ENCODE data around the gene TASOR. TPM values are rescaled to one million over a fixed set of nuclear protein-coding genes. Genes with fewer than 3 reads are reported as not detected.

Gene TASOR
- total and polyA plus RNA-seq, 2 experiments from 2014 or later = 16.4 to 63.6 TPM

- Histone ChIP-seq H3K4me3 (no peak overlapping the region), H3K9me3 (ENCODE audit: low read depth) (no peaks in the 10 kb centered on the region), H3K36me3 (no peaks in the 10 kb centered on the region), H3K4me1 (ENCODE audit: low read depth) (no peaks in the 10 kb centered on the region), H3K27ac (no peak overlapping the region), H3K27me3 (no peaks in the 10 kb centered on the region)
- DNase-seq (ENCODE audit: low read depth in 1 of 2, low spot score in 1 of 2) = no peak
- no peak for TF ChIP-seq CTCF (IDR thresholded peaks at IDR 0.05; ENCODE audit: low read depth, low read length)
Measured at GRCh38 chr3:56691165-56692000, 8.3 kb upstream of the TASOR start.

GRCh38 chr3:56689303-56689702 is 6.2 kb upstream of the TASOR start:
- no peaks in the 10 kb centered on the region for H3K27me3 ChIP-seq
- DNase-seq (ENCODE audit: low read depth in 1 of 2, low spot score in 1 of 2) = no peak
- no peaks in the 10 kb centered on the region for H3K9me3 ChIP-seq (ENCODE audit: low read depth)
- H3K36me3 ChIP-seq = no peaks in the 10 kb centered on the region
- TF ChIP-seq CTCF (IDR thresholded peaks at IDR 0.05; ENCODE audit: low read depth, low read length) = no peak
- H3K27ac ChIP-seq = no peak overlapping the region
- no peak overlapping the region for H3K4me3 ChIP-seq
- no peaks in the 10 kb centered on the region for H3K4me1 ChIP-seq (ENCODE audit: low read depth)

GRCh38 chr3:56688191-56688590 is 5.1 kb upstream of the TASOR start:
- Histone ChIP-seq H3K9me3 (ENCODE audit: low read depth) (no peaks in the 10 kb centered on the region), H3K27ac (no peak overlapping the region), H3K36me3 (no peaks in the 10 kb centered on the region), H3K4me1 (ENCODE audit: low read depth) (no peaks in the 10 kb centered on the region), H3K27me3 (no peaks in the 10 kb centered on the region), H3K4me3 (no peak overlapping the region)
- no peak for DNase-seq (ENCODE audit: low read depth in 1 of 2, low spot score in 1 of 2)
- no peak for TF ChIP-seq CTCF (IDR thresholded peaks at IDR 0.05; ENCODE audit: low read depth, low read length)

GRCh38 chr3:56684029-56684428 is 964 bp upstream of the TASOR start:
- H3K4me3 ChIP-seq = no peak overlapping the region
- DNase-seq (ENCODE audit: low read depth in 1 of 2, low spot score in 1 of 2) = no peak
- TF ChIP-seq CTCF (IDR thresholded peaks at IDR 0.05; ENCODE audit: low read depth, low read length) = no peak
- no peaks in the 10 kb centered on the region for H3K36me3 ChIP-seq
- H3K27me3 ChIP-seq = no peaks in the 10 kb centered on the region
- no peaks in the 10 kb centered on the region for H3K9me3 ChIP-seq (ENCODE audit: low read depth)
- H3K27ac ChIP-seq = no peak overlapping the region
- H3K4me1 ChIP-seq (ENCODE audit: low read depth) = peaks cover 16% of the 10 kb centered on the region

- Histone ChIP-seq H3K27ac (peak overlapping the region; percentile 97), H3K27me3 (no peaks in the 10 kb centered on the region), H3K36me3 (no peaks in the 10 kb centered on the region), H3K4me1 (ENCODE audit: low read depth) (peaks cover 16% of the 10 kb centered on the region), H3K4me3 (peak overlapping the region; percentile 42), H3K9me3 (ENCODE audit: low read depth) (no peaks in the 10 kb centered on the region)
- TF ChIP-seq CTCF (IDR thresholded peaks at IDR 0.05; ENCODE audit: low read depth, low read length) = no peak
- peak; percentile 82 to 89 for DNase-seq (ENCODE audit: low read depth in 1 of 2, low spot score in 1 of 2)
Measured at GRCh38 chr3:56682462-56683121, 473 bp downstream of the TASOR start.
